Putamen (tissue), 1 donor: ENCODE results near the gene RXRA.

Experiments used
- DNase-seq: peaks from one replicate; pipeline ENCODE4 v3.0.0-alpha.2; 2016; ENCODE audit warnings: low spot score

The RXRA gene

GRCh38 chr9:134454476-134454857 is 128.2 kb downstream of the RXRA start:
- no peak for DNase-seq

- DNase-seq, result no peak
These were observed 128.8 kb downstream of the RXRA start for GRCh38 chr9:134455021-134455471.

- DNase-seq, result no peak
These were observed 129.3 kb downstream of the RXRA start for GRCh38 chr9:134455537-134455933.

- no peak for DNase-seq
These were observed 129.9 kb downstream of the RXRA start for GRCh38 chr9:134455934-134456755.

- DNase-seq, result no peak
These were observed 130.6 kb downstream of the RXRA start for GRCh38 chr9:134456756-134457305.

GRCh38 chr9:134457321-134458206 is 131.3 kb downstream of the RXRA start:
- no peak for DNase-seq

GRCh38 chr9:134458207-134459108 is 132.2 kb downstream of the RXRA start:
- no peak for DNase-seq

- no peak for DNase-seq
These were observed 132.9 kb downstream of the RXRA start for GRCh38 chr9:134459164-134459563.

GRCh38 chr9:134459573-134459972 is 133.3 kb downstream of the RXRA start:
- DNase-seq, result no peak

GRCh38 chr9:134460206-134460605 is 134.0 kb downstream of the RXRA start:
- no peak for DNase-seq

- no peak for DNase-seq
These were observed 134.6 kb downstream of the RXRA start for GRCh38 chr9:134460896-134461295.

GRCh38 chr9:134461426-134461982 is 135.2 kb downstream of the RXRA start:
- no peak for DNase-seq

GRCh38 chr9:134462318-134462717 is 136.1 kb downstream of the RXRA start:
- DNase-seq, result no peak

GRCh38 chr9:134463280-134463679 is 137.0 kb downstream of the RXRA start:
- DNase-seq, result no peak

- no peak for DNase-seq
These were observed 140.8 kb downstream of the RXRA start for GRCh38 chr9:134466869-134467616.

GRCh38 chr9:134468358-134468757 is 142.1 kb downstream of the RXRA start:
- DNase-seq, result no peak

GRCh38 chr9:134469041-134469875 is 143.0 kb downstream of the RXRA start:
- no peak for DNase-seq

- no peak for DNase-seq
These were observed 146.0 kb downstream of the RXRA start for GRCh38 chr9:134472256-134472655.
